ENCODE measurements around the gene SERF1A.
"Not testable (repeated sequence)": the region's sequence is repeated elsewhere in the genome, so short reads cannot be mapped to it uniquely, and the experiment has no call there.

The SERF1A gene

DNA sequence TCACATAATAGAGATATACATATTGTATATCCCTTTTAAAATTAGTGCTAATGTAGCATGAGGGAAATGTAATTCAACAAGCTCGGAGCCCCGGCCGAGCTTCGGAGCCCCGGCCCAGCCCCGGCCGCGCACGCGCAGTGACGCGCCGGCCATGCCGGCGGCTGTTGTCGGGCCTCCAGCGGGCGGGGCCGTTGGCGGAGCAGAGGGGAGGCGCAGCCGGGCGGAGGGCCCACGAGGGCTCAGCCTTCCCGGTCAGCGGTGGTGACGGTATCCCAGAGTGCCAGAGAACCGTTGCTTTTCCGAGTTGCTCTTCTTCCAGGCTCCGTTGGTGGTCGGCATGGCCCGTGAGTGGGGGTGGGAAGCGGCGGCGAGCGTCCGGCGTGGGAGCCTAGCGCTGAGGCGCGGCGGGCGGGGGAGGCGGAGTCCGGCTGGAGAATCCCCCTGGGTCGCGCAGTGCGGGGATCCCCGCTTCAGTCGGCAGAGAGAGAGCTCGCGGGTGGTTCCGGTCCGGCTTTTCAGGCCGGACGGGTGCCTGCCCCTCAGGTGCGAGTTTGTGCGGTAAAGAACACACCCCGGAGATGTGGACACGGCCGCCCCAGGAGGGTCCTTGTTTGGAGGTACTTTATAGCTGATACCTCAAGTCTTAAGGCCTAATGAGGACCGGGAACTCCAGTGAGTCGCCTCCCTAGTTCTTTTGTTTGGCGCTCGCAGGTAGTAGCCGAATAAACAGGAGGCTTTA is at the start of gene SERF1A:
TSS of gene SERF1A (plus strand) at position 137 of the 739 bp plus-strand sequence. CDS start at position 338, 201 bp downstream.
- DNase-seq (ENCODE audit: low read depth): not testable (repeated sequence)

- DNase-seq (ENCODE audit: low read depth): not testable (repeated sequence)
Measured at GRCh38 chr5:70866778-70867177, 33.7 kb upstream of the SERF1A start.

GRCh38 chr5:70870626-70871025 is 29.8 kb upstream of the SERF1A start:
- not testable (repeated sequence) for DNase-seq (ENCODE audit: low read depth)

GRCh38 chr5:70896076-70896475 is 4.4 kb upstream of the SERF1A start:
- not testable (repeated sequence) for DNase-seq (ENCODE audit: low read depth)

DNA sequence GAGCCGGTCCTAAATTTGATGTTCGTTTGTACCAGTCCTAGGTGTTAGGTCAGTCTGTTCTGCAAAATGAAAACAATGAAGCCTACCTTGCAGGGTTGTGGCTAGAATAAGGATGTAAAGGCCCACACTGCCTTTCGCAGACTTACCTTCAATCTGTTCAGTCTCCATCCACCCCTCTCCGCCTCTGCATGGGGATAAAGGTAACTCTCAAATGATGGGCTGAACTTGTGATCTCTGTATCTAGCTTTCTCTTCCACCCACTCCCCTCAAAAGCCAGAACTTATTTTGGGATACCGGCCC is 753 bp downstream of the SERF1A start:
- not testable (repeated sequence) for DNase-seq (ENCODE audit: low read depth)

DNA sequence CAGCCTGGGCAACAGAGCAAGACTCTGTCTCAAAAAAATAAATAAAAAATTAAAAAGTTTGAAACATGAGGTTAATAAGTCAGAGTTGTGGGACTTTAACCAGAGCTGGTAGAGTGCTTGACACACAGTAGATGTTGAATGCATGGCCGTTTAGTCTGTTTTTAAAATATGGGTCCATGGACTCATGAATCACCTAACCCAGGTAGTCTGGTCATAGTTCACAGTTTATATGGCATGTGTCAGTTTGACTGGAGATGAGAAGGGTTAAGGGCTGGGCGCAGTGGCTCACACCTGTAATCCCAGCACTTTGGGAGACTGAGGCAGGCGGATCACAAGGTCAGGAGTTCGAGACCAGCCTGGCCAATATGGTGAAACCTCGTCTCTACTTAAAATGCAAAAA is 6.2 kb downstream of the SERF1A start:
- not testable (repeated sequence) for DNase-seq (ENCODE audit: low read depth)

DNA sequence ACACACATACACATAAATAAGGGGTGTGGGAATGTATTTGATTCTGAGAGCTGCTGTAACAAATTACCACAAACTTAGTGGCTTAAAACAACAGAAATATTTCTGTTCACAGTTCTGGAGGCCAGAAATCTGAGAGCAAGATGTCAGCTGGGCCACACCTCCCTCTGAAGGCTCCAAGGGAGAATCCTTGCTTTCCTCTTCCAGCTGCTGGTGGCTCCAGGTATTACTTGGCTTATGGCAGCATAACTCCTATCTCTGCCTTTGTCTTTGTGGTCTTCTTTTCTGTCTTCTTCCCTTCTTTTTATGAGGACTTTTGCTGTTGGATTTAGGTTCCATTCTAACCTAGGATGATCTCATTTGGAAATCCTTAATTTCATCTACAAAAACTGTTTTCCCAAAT is 16.4 kb downstream of the SERF1A start:
- not testable (repeated sequence) for DNase-seq (ENCODE audit: low read depth)

GRCh38 chr5:70925211-70925562 is 24.7 kb downstream of the SERF1A start:
- DNase-seq (ENCODE audit: low read depth): not testable (repeated sequence)

- not testable (repeated sequence) for DNase-seq (ENCODE audit: low read depth)
Measured at GRCh38 chr5:70931709-70932368, 31.4 kb downstream of the SERF1A start.

GRCh38 chr5:70932560-70932959 is 32.1 kb downstream of the SERF1A start:
- not testable (repeated sequence) for DNase-seq (ENCODE audit: low read depth)

- not testable (repeated sequence) for DNase-seq (ENCODE audit: low read depth)
Measured at GRCh38 chr5:70953068-70953467, 52.6 kb downstream of the SERF1A start.
